HEK293T (cell line): Measurements from ENCODE around the gene CHST1.

Experiments
- CTCF ChIA-PET: fragments of 350-600 bp; formaldehyde crosslinking; extraction: SDS; loops from one replicate; lab custom pipeline; 2021; ENCODE audit warnings: antibody characterized with exemption, inconsistent platforms; lab: Yijun Ruan, JAX
- POLR2A ChIA-PET: fragments of 350-600 bp; formaldehyde crosslinking; extraction: SDS; loops from one replicate; lab custom pipeline; 2020; ENCODE audit warnings: antibody characterized with exemption, inconsistent platforms; lab: Yijun Ruan, JAX
- DNase-seq: peaks from one replicate; pipeline ENCODE4 v3.0.0; 2012; ENCODE audit warnings: mixed read lengths; ENCODE audit errors: extremely low spot score
- ARNT ChIP-seq: fragments of 450-650 bp; IDR thresholded peaks from 2 replicates; pipeline ENCODE4 v1.6.1; 2017; ENCODE audit warnings: mild to moderate bottlenecking
- BHLHE40 ChIP-seq: fragments of 450-650 bp; IDR thresholded peaks from 2 replicates; pipeline ENCODE4 v1.6.1; 2016; ENCODE audit warnings: mild to moderate bottlenecking, moderate library complexity, borderline replicate concordance
- CTBP1 ChIP-seq: fragments of 450-650 bp; IDR thresholded peaks from 2 replicates; pipeline ENCODE4 v1.6.1; 2016; ENCODE audit warnings: borderline replicate concordance
- ELF4 ChIP-seq: fragments of 450-650 bp; IDR thresholded peaks from 2 replicates; pipeline ENCODE4 v1.6.1; 2017; ENCODE audit warnings: antibody characterized with exemption
- FOXA1 ChIP-seq: fragments of 450-650 bp; IDR thresholded peaks from 2 replicates; pipeline ENCODE4 v1.6.1; 2016; ENCODE audit warnings: mild to moderate bottlenecking
- FOXK2 ChIP-seq: fragments of 450-650 bp; IDR thresholded peaks from 2 replicates; pipeline ENCODE4 v1.6.1; 2016; ENCODE audit warnings: mild to moderate bottlenecking
- FOXM1 ChIP-seq: fragments of 450-650 bp; IDR thresholded peaks from 2 replicates; pipeline ENCODE4 v1.6.1; 2017; ENCODE audit warnings: mild to moderate bottlenecking, borderline replicate concordance
- HDGF ChIP-seq: fragments of 450-650 bp; IDR thresholded peaks from 2 replicates; pipeline ENCODE4 v1.6.1; 2017; ENCODE audit warnings: antibody characterized with exemption, borderline replicate concordance
- L3MBTL2 ChIP-seq: fragments of 450-650 bp; conservative IDR thresholded peaks from 2 replicates; pipeline ENCODE4 v1.6.1; 2016; ENCODE audit warnings: mild to moderate bottlenecking
- LEF1 ChIP-seq: fragments of 450-650 bp; IDR thresholded peaks from 2 replicates; pipeline ENCODE4 v1.6.1; 2017; ENCODE audit warnings: mild to moderate bottlenecking, borderline replicate concordance
- NFRKB ChIP-seq: fragments of 450-650 bp; IDR thresholded peaks from 2 replicates; pipeline ENCODE4 v1.6.1; 2016; ENCODE audit warnings: mild to moderate bottlenecking, moderate library complexity
- SP1 ChIP-seq: fragments of 450-650 bp; IDR thresholded peaks from 2 replicates; pipeline ENCODE4 v1.6.1; 2017
- SUZ12 ChIP-seq: fragments of 450-650 bp; IDR thresholded peaks from 2 replicates; pipeline ENCODE4 v1.6.1; 2016; ENCODE audit warnings: mild to moderate bottlenecking
- TARDBP ChIP-seq: fragments of 450-650 bp; IDR thresholded peaks from 2 replicates; pipeline ENCODE4 v1.6.1; 2016
- ZNF384 ChIP-seq: fragments of 450-650 bp; IDR thresholded peaks from 2 replicates; pipeline ENCODE4 v1.6.1; 2016
- TF ChIP-seq, protein P1 (sequence below): fragments of 450-650 bp; IDR thresholded peaks from 2 replicates; pipeline ENCODE4 v1.6.1; 2016

Gene CHST1

DNA sequence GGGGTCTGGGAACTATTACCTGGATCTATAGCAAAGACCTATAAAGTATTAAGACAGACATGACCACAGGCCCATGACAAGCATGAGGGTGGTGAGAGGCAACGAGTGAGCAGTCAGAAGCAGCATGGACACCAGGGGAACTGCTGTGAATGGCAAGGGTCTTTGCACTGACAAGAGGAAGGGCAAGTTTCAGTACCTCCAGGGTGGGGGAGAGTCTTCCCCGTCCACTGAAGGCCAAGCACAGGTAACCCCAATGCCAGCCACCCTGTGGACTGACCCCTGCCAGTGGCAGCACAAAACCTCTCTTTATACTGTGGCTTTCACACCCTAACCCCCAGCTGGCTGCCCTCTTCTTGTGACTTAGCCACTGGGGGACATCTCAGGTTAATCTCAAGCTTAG, 55.5 kb downstream of the CHST1 start:
- ChIA-PET CTCF (no interaction called here), POLR2A (no interaction called here)
- DNase-seq = no peak
- TF ChIP-seq NFRKB = no peak
- TF ChIP-seq, protein P1, sequence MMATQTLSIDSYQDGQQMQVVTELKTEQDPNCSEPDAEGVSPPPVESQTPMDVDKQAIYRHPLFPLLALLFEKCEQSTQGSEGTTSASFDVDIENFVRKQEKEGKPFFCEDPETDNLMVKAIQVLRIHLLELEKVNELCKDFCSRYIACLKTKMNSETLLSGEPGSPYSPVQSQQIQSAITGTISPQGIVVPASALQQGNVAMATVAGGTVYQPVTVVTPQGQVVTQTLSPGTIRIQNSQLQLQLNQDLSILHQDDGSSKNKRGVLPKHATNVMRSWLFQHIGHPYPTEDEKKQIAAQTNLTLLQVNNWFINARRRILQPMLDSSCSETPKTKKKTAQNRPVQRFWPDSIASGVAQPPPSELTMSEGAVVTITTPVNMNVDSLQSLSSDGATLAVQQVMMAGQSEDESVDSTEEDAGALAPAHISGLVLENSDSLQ = no peak

DNA sequence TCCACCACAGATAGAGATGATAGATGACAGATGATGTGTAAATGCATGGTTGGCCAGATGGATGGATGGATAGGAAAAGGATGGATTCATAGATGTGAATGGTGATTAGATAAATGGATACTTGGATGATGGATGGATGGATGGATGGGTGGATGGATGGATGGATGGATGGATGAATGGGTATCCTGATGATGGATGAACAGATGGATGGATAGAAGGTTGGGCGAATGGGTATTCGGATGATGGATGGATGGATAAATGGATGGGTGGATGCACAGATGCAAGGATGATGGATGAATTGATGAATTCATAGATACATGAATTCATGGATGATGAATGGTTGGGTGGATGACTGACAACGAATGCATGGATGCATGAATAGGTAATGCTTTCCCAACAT, 56.1 kb downstream of the CHST1 start:
- ChIA-PET POLR2A (no interaction called here), CTCF (no interaction called here)
- no peak for DNase-seq
- TF ChIP-seq TARDBP (no peak), NFRKB (no peak), BHLHE40 (no peak), LEF1 (no peak), HDGF (no peak), FOXK2 (no peak), FOXA1 (no peak), SP1 (no peak), ZNF384 (no peak), FOXM1 (no peak), SUZ12 (no peak), ARNT (no peak)
- TF ChIP-seq, protein P1 = no peak

DNA sequence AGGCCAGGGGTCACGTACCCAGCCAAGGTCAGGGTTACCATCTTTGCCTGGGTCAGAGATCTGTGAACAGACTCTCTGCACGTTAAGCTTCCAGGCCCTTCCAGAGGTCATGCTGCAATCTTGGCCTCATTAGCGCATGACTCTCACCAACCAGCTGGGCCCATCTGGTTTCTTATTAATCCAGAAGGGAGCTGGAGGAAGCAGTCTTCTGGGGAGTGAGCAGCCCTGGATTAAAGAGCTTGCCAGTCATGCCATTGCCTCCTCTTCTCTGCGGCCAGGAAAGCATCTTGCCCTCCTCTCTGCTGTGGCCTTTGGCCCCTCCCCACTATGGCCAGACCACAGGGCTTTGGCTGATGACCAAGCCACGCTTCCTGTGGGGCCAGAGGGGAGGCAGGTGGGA, 57.4 kb downstream of the CHST1 start:
- TF ChIP-seq LEF1 = no peak
- no peak for TF ChIP-seq FOXK2
- no peak for TF ChIP-seq HDGF
- TF ChIP-seq CTBP1 = no peak
- no peak for TF ChIP-seq ZNF384
- no peak for TF ChIP-seq FOXM1
- TF ChIP-seq NFRKB = no peak
- no peak for TF ChIP-seq ARNT
- TF ChIP-seq SP1 = no peak
- no peak for TF ChIP-seq BHLHE40
- ChIA-PET CTCF (interaction anchor here (0.6 kb wide), 1 partner anchor 163 kb away, joined by 3 read pairs; no protein-coding TSS in a partner anchor), POLR2A (no interaction called here)
- DNase-seq = no peak

DNA sequence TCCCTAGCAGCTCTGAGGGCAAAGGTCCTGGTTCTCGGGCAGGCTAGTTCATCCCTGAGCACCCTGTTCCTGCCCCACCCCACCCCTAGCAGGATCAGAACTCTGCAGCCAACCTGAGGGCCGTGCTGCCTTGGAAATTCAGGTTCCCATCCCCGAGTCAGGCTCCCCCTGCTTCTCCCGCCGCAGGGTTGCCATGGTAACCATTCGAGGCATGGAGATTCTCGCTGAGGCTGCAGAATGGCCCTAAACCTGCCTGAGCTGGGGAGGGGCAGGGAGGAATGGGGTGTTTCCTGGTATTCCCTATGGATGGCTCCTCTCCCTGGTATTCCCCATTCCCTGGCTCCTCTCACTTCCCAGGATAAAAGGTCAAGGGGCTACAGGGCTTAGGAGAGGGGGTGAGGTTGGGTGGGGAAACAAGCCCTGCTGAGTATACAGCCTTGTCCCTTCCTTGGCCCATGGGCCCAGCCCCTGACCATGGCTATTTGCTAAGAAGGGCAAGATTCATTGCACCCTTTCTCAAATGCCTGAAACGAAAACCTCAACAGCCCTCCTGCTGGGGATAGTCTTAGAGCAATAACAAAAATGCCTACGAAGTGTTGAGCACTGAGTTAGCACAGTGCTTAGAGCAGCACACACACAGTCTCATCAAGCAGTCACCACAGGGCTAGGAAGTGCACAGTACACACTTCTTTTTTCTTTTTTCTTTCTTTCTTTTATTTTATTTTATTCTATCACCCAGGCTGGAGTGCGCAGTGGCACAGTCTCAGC, 58.7 kb downstream of the CHST1 start:
- ChIA-PET CTCF (no interaction called here), POLR2A (no interaction called here)
- no peak for DNase-seq
- TF ChIP-seq BHLHE40 (no peak), TARDBP (no peak), ELF4 (no peak), NFRKB (no peak), ARNT (no peak), SP1 (no peak), SUZ12 (no peak), FOXM1 (no peak), HDGF (no peak), L3MBTL2 (no peak), LEF1 (no peak), FOXK2 (no peak), ZNF384 (no peak), FOXA1 (no peak)
- TF ChIP-seq, protein P1 = no peak

DNA sequence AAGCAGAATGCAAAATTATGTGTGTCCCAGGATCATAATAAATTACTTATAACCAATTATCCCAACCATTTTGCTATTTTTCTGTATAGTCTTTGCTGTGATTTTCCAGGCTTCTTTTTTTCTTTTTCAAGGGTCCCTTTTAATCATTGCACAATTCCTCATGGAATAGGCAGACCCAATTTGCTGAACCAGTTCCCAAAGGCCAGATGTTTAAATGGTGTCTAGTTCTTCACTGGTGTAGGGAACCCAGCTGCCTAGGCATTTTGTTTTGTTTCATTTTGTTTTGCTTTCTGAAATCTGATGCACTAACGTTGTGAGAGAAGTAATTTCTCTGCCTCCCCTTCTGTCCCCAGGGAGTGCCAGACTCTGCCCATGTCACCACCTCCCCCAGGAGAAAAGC, 60.4 kb downstream of the CHST1 start:
- DNase-seq = no peak
- ChIA-PET POLR2A (no interaction called here), CTCF (no interaction called here)
- TF ChIP-seq LEF1 = no peak
- TF ChIP-seq ARNT = no peak

DNA sequence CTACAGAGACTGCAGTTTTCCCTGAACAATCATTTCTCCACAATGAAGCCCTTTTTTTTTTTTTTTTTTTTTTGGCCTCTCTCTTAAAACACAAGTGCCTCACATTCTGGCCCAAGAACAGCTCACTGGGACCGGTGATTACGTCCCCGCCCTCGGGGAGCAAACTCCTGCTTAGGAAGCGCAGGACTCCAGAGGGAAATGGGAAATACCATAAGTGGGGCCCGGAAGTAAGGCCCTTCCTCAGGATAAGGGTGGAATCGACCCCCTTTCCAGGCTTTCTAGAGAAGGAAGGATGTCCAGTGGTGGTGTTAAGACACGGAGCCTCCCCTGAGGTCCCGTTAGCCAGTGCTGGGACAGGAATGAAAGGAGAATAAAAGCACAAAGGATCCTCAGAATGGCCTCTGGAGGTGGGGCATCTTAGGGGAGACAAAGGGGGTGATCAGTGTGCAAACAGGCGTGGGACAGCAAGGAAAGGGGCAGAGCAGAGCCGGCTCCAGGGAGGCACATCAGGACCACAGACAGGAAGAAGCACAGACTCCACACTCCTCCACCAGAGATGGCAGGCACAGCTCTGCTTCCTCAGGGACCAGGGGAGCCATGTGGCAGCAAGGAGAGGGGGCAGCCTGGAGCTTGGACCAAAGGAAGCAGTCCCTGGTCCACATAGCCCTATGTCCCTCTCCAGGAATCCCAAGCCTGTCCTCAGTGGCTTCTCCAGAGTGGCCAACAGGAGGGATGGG, 61.3 kb downstream of the CHST1 start:
- ChIA-PET CTCF (no interaction called here), POLR2A (no interaction called here)
- DNase-seq = no peak
- no peak for TF ChIP-seq ELF4
- TF ChIP-seq CTBP1 = no peak
- no peak for TF ChIP-seq BHLHE40
- no peak for TF ChIP-seq SUZ12
- no peak for TF ChIP-seq ZNF384
- no peak for TF ChIP-seq TARDBP
- TF ChIP-seq FOXA1 = no peak
- no peak for TF ChIP-seq SP1
- no peak for TF ChIP-seq NFRKB
- no peak for TF ChIP-seq L3MBTL2
- no peak for TF ChIP-seq HDGF
- TF ChIP-seq, protein P1 = no peak
- no peak for TF ChIP-seq LEF1
- TF ChIP-seq FOXK2 = no peak
- TF ChIP-seq FOXM1 = no peak
- no peak for TF ChIP-seq ARNT
